ENCODE results near the gene NACC1.

Gene NACC1

DNA sequence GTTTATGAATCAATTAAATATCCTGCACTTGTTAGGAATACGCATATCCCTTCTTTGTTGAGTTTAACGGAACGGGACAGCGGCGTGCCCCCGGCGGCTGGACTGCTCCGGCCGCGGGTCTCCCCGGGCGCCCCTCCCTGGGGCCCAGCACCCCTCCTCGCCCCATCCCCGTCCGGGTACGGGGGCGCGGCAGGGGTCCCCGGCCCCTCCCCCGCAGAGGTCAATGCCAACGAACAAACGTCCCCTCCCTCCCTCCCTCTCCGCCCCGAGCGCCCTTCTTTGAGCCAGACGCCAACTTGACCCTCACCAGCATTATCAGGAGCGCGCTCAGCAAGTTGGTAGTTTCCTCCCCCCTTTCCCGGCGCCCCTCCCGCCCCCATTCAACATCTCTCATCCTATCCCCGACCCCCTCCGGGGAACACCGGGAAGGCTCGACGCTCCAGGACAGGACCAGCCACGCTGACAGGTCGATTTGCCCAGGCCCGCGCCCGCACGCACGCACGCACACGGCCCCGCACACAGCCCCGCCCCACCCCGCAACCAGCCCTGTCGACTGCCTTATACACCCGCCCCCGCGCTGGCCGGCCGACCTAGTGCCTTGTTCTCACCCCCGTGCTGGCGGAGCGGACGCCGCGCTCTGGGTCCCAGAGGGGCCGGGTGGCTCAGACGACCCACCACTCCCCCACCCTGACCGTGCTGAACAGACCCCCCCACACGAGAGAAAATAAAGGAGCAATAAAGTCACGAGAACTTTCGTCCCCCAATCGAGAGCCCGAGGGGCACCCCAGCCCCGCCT lies 20.4 kb upstream of the NACC1 start:
- Histone ChIP-seq H3K27me3 (ENCODE audit: insufficient read depth, insufficient read length) (peaks cover 35% of the 10 kb centered on the region), H3K9me3 (ENCODE audit: insufficient read depth, low read length) (no peaks in the 10 kb centered on the region), H3K36me3 (ENCODE audit: insufficient read depth, insufficient read length, low read length) (no peaks in the 10 kb centered on the region), H3K4me3 (ENCODE audit: insufficient read length, low read depth) (no peak overlapping the region), H3K4me1 (ENCODE audit: insufficient read depth, insufficient read length) (peaks cover 14% of the 10 kb centered on the region), H3K9ac (ENCODE audit: insufficient read length, low read depth) (no peak overlapping the region)
- no peak for DNase-seq (ENCODE audit: low read depth, low spot score)
- TF ChIP-seq YY1 (IDR thresholded peaks at IDR 0.05; ENCODE audit: insufficient read depth, insufficient read length) (no peak), SUZ12 (IDR thresholded peaks at IDR 0.05; ENCODE audit: extremely low read depth, insufficient read depth, insufficient read length) (no peak), ZNF274 (IDR thresholded peaks at IDR 0.05; ENCODE audit: low read depth, low read length) (no peak)

DNA sequence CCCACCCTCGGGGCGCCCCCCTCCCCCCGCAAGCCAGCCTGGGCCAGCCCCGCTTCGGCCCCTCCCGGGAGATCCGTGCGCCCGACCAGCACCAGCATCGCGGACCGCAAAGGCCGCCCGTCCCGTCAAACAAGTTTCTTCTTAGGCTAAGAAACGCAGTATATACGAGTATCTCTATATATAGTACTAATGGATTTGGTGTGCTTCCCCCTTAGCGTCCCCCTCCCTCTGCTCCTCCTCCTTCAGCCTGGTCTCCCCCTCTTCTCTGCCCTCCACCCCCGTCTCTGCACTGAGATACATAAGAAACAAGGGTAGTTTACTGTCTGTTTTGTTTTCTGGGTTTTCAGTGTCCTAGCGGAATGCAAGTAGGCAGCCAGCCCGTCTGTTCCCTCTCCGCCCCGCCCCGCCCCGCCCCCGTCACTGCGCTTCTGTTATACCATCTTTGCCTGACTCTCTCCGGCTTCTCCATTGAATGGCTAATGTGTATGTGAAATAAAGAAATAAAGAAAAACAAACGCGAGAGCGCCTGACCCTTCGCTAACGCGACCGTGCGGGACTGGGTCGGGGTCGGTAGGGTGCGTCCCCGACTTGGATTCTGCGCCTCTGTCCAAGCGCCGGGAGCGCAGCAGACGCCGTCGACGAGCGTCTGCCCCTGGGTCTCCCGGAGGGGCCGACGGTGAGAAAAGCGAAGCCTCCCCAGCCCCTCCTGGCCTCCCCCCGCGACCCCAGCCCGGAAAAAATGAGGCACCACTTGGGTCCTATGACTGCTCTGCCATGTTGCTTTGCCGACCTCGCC lies 19.6 kb upstream of the NACC1 start:
- H3K27me3 ChIP-seq (ENCODE audit: insufficient read depth, insufficient read length), result peaks cover 31% of the 10 kb centered on the region
- DNase-seq (ENCODE audit: low read depth, low spot score), result no peak
- H3K4me1 ChIP-seq (ENCODE audit: insufficient read depth, insufficient read length), result peaks cover 9% of the 10 kb centered on the region
- no peak overlapping the region for H3K4me3 ChIP-seq (ENCODE audit: insufficient read length, low read depth)
- peaks cover 6% of the 10 kb centered on the region for H3K36me3 ChIP-seq (ENCODE audit: insufficient read depth, insufficient read length, low read length)
- H3K9ac ChIP-seq (ENCODE audit: insufficient read length, low read depth), result no peak overlapping the region
- no peaks in the 10 kb centered on the region for H3K9me3 ChIP-seq (ENCODE audit: insufficient read depth, low read length)
- no peak for TF ChIP-seq YY1 (IDR thresholded peaks at IDR 0.05; ENCODE audit: insufficient read depth, insufficient read length)
- TF ChIP-seq ZNF274 (IDR thresholded peaks at IDR 0.05; ENCODE audit: low read depth, low read length), result no peak
- TF ChIP-seq SUZ12 (IDR thresholded peaks at IDR 0.05; ENCODE audit: extremely low read depth, insufficient read depth, insufficient read length), result no peak

DNA sequence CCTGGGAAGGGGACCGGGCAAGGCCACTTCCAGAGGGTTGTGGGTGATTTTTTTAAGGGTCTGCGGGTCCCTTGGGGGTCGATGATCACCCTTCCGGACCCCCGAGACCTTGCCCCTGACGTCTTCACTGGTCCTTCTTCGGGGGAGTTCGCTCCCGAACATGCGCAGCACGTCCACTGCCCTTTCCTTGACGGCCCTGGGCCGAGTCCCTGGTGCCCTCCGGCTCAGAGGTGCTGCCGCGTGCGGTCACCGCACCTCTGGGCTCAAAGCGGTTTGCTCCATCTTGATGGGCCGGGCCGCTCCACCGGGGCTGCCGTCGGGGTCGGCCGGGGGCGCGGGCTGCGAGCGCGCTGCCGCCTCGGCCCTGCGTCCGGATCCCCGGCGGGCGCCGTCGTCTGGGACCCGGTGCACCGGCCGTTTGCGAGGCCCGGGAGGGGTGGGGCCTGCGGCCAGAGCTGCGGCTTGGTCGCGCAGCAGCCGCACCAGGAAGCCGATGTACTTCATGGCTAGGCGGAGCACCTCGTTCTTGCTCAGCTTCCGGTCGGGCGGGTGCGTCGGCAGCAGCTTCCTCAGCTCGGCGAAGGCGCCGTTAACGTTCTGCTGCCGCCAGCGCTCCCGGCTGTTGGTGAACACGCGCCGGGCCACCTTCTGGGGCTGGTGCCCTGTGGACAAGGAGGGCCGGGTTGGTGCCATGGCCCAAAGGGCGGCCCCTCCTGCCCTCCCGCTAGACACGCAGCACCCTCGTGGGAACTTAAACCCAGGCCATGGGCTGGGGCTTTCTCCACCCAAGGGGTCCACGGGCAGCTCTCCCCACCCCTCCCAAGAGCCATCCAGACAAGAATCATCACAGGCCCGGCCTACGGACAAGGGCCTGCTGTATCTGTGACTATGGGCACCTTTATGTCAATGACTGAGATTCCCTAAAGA lies 18.7 kb upstream of the NACC1 start:
- Histone ChIP-seq H3K4me1 (ENCODE audit: insufficient read depth, insufficient read length) (peaks cover 6% of the 10 kb centered on the region), H3K9ac (ENCODE audit: insufficient read length, low read depth) (no peak overlapping the region), H3K36me3 (ENCODE audit: insufficient read depth, insufficient read length, low read length) (peaks cover 9% of the 10 kb centered on the region), H3K27me3 (ENCODE audit: insufficient read depth, insufficient read length) (peaks cover 26% of the 10 kb centered on the region), H3K9me3 (ENCODE audit: insufficient read depth, low read length) (no peaks in the 10 kb centered on the region), H3K4me3 (ENCODE audit: insufficient read length, low read depth) (no peak overlapping the region)
- no peak for TF ChIP-seq YY1 (IDR thresholded peaks at IDR 0.05; ENCODE audit: insufficient read depth, insufficient read length)
- no peak for TF ChIP-seq SUZ12 (IDR thresholded peaks at IDR 0.05; ENCODE audit: extremely low read depth, insufficient read depth, insufficient read length)
- no peak for TF ChIP-seq ZNF274 (IDR thresholded peaks at IDR 0.05; ENCODE audit: low read depth, low read length)
- no peak for DNase-seq (ENCODE audit: low read depth, low spot score)

DNA sequence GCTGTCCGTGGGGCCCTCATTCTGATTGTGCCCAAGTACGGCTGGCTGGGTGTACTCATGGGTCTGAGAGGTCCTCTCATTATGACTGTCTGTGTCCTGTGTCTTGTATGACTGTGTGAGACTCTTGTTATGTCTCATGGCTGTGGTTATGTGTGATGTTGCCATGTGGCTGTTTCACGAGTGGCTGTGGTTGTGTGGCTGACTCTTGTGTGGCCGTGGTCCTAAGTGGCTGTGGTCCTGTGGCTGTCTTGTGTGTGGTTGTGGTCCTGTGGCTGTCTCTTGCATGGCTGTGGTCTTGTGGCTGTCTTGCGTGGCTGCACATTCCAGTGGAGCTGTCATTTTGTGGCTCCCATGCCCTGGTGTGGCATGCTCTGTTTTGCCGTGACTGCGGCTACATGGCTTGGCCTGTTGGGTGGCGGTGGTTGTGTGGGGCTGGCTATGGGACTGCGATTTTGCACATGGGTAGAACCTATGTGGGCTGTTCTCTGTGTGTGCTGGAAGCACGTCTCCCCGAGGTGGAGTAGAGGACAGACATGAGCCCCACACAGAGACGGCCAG lies 18.0 kb upstream of the NACC1 start:
- H3K9ac ChIP-seq (ENCODE audit: insufficient read length, low read depth), result no peak overlapping the region
- no peak for DNase-seq (ENCODE audit: low read depth, low spot score)
- peaks cover 9% of the 10 kb centered on the region for H3K4me1 ChIP-seq (ENCODE audit: insufficient read depth, insufficient read length)
- H3K27me3 ChIP-seq (ENCODE audit: insufficient read depth, insufficient read length), result peaks cover 23% of the 10 kb centered on the region
- TF ChIP-seq SUZ12 (IDR thresholded peaks at IDR 0.05; ENCODE audit: extremely low read depth, insufficient read depth, insufficient read length) (no peak), ZNF274 (IDR thresholded peaks at IDR 0.05; ENCODE audit: low read depth, low read length) (no peak), YY1 (IDR thresholded peaks at IDR 0.05; ENCODE audit: insufficient read depth, insufficient read length) (no peak)
- peaks cover 17% of the 10 kb centered on the region for H3K36me3 ChIP-seq (ENCODE audit: insufficient read depth, insufficient read length, low read length)
- H3K9me3 ChIP-seq (ENCODE audit: insufficient read depth, low read length), result no peaks in the 10 kb centered on the region
- H3K4me3 ChIP-seq (ENCODE audit: insufficient read length, low read depth), result no peak overlapping the region

DNA sequence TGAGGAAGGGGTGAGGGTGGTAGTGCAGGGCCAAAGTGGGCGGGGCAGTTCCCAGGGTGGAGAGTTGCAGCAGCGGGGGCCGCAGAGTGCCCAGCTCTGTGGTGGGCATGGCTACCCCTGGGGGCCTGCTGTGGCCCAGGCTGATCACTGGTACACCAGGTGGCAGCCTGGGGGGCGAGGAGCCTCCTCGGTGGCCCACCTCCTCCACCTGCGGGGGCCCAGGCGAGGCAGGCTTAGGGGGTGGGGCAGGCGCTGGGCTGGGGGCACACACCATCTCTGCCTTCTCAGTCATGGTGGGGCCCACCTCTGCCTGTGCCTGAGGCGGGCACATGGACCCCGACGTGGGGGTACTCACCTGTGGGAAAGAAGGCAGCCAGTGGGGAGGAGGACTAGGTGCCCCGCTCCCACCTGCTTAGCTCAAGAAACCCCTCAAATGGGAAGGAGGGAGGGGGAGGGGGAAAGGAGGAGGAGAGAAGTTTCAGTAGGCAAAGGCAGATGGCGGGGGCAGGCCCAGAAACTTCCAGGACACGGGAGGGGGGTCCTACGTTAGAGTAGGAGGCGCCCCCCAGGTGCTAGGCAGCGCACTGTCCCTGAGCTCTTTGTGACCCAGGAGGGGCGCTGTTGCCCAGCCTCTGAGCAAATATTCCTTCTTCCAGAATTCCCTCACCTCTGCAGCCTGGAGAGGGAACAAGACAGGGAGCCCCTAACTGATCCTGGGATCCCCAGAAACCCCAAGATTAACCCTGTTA lies 17.0 kb upstream of the NACC1 start:
- no peak overlapping the region for H3K4me3 ChIP-seq (ENCODE audit: insufficient read length, low read depth)
- no peaks in the 10 kb centered on the region for H3K9me3 ChIP-seq (ENCODE audit: insufficient read depth, low read length)
- H3K9ac ChIP-seq (ENCODE audit: insufficient read length, low read depth), result no peak overlapping the region
- DNase-seq (ENCODE audit: low read depth, low spot score), result no peak
- peaks cover 22% of the 10 kb centered on the region for H3K36me3 ChIP-seq (ENCODE audit: insufficient read depth, insufficient read length, low read length)
- TF ChIP-seq SUZ12 (IDR thresholded peaks at IDR 0.05; ENCODE audit: extremely low read depth, insufficient read depth, insufficient read length), result no peak
- TF ChIP-seq ZNF274 (IDR thresholded peaks at IDR 0.05; ENCODE audit: low read depth, low read length), result no peak
- TF ChIP-seq YY1 (IDR thresholded peaks at IDR 0.05; ENCODE audit: insufficient read depth, insufficient read length), result no peak
- H3K27me3 ChIP-seq (ENCODE audit: insufficient read depth, insufficient read length), result peaks cover 23% of the 10 kb centered on the region
- H3K4me1 ChIP-seq (ENCODE audit: insufficient read depth, insufficient read length), result peaks cover 9% of the 10 kb centered on the region
